HFF-Myc (cell line): ENCODE results near the gene ALOX12B.

Experiments
- DNase-seq: peaks from one replicate; pipeline ENCODE4 v3.0.0-alpha.2; 2011; ENCODE audit warnings: low read depth; ENCODE audit errors: extremely low read depth
- H3K4me3 ChIP-seq: replicated peaks from 2 replicates; pipeline ENCODE4 v1.5.1; 2011; ENCODE audit warnings: low read depth, mild to moderate bottlenecking, control low read depth, low read length
- CTCF ChIP-seq: IDR thresholded peaks from 2 replicates; pipeline ENCODE4 v1.5.1; 2012; ENCODE audit warnings: mild to moderate bottlenecking, low read depth, low read length, control low read depth; ENCODE audit errors: missing control alignments

ALOX12B gene

GRCh38 chr17:8087075-8087951 lies at the start of gene ALOX12B:
Gene ALOX12B (minus strand): TSS chr17:8087716. CDS start chr17:8087442, 274 bp downstream.
- H3K4me3 ChIP-seq, result no peak within 1 kb of the TSS
- DNase-seq, result no peak
- no peak for TF ChIP-seq CTCF

GRCh38 chr17:8133941-8134340 lies 46.4 kb upstream of the ALOX12B start:
- no peak for TF ChIP-seq CTCF
- H3K4me3 ChIP-seq, result no peak overlapping the region
- DNase-seq, result no peak

- no peak overlapping the region for H3K4me3 ChIP-seq
- TF ChIP-seq CTCF, result no peak
- no peak for DNase-seq
Observed at GRCh38 chr17:8133399-8133798, 45.9 kb upstream of the ALOX12B start.

- no peak for DNase-seq
- no peak for TF ChIP-seq CTCF
- no peak overlapping the region for H3K4me3 ChIP-seq
Observed at GRCh38 chr17:8131844-8132441, 44.4 kb upstream of the ALOX12B start.

- H3K4me3 ChIP-seq, result no peak overlapping the region
- no peak for DNase-seq
- TF ChIP-seq CTCF, result no peak
Observed at GRCh38 chr17:8128125-8128784, 40.7 kb upstream of the ALOX12B start.

DNA sequence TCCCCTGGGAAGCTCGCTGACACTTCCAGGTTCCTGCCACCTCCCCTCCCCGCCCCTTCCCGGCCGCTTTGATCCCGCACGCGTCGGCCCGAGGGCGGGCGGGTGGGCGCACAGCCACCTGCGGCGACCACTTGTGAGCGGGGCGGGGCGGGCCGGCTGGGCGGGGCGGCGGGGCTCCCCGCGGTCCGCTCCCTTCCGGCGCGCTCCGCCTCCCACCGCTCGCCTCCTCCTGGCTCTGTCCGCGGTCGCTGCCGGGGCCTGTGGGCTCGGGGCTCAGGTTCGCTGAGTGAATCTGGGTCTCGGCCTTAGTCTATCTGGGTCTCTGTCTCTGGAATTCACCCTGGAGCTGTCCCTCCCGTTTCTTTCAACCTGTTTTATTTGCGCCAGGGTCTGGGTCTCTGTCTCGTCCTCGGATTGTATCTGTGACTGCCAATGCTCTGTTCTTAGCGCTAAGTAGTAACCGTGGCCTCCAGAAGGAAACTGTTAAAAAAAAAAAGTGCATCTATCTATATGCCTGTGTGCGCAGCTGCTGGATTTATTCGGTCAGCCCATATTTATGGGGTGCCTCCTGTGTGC lies 39.1 kb upstream of the ALOX12B start:
- no peak for TF ChIP-seq CTCF
- DNase-seq, result no peak
- peak overlapping the region; percentile 60 for H3K4me3 ChIP-seq
